Measurements from ENCODE around the gene ALDH1A1.
"Not testable (repeated sequence)": the region's sequence is repeated elsewhere in the genome, so short reads cannot be mapped to it uniquely, and the experiment has no call there.

The ALDH1A1 gene

DNA sequence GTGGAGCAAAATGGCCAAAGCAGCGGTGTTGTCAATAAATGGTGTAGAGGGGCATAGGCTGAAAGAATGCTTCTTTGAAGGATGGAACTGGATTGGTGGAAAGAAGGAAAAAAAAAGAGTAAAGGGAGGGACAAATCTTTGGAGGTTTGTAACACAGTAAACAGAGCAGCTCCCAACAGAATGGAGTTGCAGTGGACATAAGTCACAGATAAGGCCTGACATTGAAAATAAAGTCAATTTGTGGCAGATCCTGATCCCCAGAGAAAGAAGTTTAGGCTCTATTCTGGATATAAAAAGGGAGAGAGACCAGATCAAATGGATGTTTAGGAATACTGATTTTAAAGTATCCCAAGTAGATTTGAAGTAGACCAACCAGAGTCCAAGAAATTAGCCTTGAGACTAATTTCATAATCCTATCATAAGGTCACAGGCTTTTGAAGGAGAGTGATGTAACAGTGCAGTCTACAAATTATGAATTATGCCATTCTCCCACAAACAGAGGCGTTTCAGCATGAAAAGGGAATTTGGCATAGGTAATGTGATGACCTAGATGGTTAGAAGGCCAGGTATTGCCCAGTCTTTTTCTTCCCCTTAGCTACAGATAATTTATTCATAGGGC, 8.9 kb downstream of the ALDH1A1 start:
- DNase-seq = no peak

DNA sequence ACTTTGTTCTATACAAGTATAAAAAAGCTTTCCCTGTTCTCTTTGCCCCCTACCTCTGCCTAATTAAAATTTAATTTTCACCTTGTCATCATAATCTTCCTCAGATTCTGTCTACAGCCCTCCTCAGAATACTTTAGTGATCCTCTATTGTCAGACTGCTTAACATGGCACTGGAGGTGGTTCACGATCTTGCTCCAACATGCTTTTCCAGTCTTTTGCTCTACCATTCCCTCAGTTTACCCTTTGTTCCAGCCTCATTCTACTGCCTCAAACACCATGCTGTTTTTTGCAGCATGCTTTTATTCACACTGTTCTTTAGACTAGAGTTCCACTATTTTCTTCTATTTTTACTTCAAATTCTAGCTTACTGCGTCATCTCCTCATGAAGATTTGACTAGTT, 10.4 kb downstream of the ALDH1A1 start:
- DNase-seq = no peak

DNA sequence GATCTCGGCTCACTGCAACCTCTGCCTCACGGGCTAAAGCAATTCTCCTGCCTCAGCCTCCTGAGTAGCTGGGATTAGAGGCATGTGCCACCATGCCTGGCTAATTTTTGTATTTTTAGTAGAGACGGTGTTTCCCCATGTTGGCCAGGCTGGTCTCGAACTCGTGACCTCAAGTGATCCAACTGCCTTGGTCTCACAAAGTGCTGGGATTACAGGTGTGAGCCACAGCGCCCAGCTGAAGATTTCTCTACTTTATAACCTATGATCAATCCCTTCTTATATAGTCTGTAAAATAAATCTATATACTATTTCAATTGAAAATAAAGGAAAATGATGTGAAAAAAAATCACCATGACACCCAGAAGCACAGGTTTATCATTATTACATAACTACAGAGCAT, 13.3 kb downstream of the ALDH1A1 start:
- DNase-seq = not testable (repeated sequence)

DNA sequence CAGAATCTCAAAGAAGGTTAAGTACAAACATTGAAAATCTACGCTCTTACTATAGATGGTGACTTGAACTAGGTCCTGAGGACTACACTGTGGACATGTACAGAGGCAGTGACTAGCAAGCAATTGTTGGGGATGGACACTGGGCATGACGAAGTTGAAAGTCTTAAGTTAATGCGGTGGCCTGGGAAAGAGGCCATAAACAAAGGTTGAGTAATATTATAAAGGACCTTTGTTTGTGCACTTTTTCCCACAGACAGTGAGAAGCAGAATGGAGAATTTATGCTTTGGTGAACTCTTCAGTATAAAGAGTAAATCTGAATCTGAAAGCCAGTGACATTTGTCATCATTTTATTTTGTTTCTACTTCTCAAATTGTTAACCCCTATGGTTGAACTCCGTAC, 15.3 kb downstream of the ALDH1A1 start:
- no peak for DNase-seq

DNA sequence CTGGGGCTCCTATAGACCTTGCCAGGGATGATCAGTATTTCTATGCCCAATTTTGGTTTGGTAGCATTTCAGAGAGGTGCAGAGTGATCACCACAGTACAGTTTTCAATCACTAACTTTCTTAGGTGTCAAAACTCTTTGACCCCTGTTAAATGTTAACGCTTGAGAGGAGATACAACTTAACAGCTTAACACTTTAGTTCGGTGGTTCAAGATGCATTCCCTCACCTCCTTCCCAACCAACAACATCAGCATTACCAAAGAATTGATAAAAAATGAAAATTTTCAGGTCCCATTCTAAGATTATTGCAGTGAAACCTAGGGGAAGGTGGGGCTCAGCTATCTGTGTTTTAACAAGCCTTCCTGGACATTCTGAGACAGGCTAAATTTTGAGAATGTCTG, 16.2 kb downstream of the ALDH1A1 start:
- DNase-seq = no peak

DNA sequence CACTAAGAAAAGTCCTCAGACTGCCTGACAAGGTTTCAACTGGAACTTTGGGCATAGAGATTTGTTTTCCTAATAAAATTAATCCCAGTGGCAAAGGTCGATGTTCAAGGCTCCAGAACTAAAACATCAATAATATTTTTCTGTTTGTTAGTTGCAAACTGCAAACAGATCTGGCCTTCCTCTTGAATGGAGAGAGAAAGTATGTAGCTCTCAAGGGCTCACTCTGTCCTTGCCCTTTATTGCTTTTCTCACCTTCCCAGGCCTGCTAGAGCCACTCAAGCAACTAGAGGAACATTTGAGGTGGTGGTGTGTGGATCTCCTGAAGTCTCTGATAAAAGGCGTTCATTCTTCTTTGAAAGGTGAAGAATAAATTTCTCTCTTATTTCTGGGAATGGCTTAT, 16.6 kb downstream of the ALDH1A1 start:
- DNase-seq = no peak

DNA sequence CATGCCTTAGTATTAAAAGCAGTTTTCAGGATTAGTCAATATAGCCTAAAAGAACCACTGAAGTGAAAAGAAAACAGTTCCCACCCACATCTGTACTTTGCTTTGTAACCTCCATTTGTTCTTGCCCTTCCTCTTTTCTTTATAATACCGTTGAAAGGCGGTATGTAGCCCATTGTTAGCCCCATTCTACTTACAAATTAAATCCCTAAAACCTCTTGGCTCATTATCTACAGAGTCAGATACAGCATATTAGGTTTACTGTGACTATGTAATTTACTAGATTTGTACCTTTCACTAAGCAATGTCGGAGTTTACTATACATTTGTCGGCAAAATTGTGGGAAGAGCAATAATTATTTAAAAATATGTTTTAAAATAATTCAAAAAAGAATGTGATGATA, 17.3 kb downstream of the ALDH1A1 start:
- DNase-seq = no peak

DNA sequence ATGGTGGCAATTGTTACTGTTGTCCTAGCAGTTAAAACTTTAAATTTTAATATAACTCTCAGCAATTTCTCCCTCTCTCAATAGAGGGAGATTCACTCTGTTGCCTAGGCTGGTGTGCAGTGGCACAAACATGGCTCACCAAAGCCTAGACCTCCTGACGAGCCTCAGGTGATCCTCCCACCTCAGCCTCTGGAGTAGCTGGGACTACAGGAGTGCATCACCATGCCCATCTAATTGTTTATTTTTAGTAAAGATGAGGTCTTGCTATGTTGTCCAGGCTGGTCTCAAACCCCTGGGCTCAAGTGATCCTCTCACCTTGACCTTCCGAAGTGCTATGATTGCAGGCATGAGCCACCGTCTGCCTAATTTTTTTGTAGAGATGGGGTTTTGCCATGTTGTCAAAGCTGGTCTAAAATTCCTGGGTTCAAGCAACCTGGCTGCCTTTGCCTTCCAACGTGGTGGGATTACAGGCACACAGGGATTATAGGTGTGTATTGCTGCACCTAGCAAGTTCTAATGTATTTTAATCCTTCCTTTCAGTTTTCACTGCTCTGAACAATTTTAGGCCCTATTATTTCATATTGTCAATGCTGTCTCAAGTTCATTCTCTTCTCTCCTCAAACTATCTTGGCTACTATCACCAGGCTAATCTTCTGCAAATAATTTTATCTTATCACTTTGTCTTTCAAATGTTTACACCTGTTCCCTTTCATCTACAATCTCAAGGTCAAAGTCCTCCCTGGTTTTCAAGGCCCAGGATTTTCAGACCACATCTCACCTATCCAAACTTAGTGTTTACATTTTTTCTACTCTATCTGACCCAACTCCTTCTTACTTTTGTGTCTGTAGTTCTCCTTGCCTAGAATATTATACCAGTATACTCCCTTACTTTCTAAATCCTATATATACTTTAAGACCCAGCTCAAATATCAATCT, 18.9 kb downstream of the ALDH1A1 start:
- DNase-seq = no peak

DNA sequence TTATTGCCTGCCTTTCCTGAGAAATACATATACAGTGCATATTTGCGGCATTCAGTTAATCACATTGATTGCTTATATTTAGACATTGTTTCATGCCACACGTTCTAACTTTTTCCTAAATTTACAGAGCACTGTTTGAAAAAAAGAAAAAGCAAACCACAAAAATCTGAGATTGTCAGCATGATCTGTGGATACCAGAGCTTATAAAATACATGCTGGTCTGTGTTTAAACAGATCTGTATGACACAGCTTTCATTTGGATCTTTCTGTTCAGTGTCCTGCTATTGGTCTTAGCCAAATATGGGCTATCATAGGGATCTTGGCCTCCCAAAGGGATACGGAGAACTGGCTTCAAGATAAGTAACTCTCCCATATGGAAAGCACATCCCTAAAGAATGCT, 20.2 kb downstream of the ALDH1A1 start:
- DNase-seq = no peak

DNA sequence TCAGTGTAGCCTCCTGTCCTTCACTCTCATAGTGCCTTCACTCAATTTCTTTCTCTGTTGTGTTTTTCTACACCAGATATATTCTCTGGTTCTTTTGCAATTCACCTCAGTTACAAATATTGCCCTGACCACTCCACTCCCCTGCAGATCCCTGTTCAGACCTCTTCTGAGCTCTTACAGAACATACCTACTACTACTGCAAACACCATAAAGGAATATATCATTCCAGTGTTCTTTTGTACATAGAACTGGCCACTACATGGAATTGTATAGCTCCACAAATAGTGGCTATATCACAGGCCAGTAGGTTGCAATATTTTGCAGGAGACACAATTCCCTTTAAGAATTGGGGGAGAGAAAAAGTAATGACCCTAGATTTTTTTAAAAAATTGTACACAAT, 21.0 kb downstream of the ALDH1A1 start:
- no peak for DNase-seq

DNA sequence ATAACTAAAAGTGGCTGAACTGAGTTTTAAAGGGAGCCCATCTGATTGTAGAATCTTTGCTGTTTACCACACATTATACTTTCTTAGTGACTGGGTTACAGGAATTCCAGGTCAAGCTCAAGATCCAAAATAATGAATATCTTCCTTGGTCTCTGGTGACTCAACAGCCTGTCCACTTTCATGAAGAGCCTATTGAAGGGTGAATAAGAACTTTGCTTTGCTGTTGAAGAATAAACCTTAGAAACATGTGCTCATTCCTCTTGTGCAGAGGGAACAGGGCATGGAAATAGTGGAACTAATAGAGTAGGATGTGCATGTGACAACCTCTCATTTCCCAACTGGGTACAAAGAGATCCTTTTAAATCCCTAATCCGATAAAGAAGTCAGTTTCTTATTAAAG, 21.4 kb downstream of the ALDH1A1 start:
- DNase-seq = no peak

DNA sequence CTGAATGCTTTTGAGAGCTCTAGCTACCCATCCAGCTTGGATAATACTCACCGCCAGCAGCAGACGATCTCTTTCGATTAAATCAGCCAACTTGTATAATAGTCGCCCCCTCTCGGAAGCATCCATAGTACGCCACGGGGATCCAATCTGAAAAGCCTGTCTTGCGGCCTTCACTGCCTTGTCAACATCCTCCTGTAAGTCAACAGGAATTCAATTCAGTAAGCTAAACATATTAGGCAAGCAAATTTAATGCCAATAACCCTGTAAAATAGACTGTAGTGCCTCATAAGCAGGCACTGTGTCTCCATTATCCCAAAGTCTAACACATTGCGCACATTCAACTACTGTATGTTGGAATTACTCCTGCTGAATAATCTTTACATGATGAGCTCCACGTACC, 22.0 kb downstream of the ALDH1A1 start:
- DNase-seq = no peak

DNA sequence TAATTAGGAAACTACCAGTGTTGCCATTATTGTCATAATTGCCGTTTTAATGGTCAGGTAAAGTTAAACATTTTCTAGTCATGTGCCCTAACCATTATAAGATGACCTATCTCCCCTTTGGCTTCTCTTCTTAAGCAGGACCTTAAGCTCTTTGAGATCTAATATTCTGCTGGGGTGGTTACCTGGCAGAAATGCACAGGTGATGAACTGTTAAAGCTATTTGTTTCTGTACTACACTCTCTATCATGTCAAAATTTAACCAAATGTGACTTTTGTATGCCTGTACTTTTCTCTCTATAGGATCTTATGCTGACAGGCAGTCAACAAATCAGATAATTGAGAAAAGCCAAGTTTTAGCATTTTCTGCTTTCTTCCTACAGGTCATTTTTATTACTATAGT, 23.3 kb downstream of the ALDH1A1 start:
- no peak for DNase-seq

DNA sequence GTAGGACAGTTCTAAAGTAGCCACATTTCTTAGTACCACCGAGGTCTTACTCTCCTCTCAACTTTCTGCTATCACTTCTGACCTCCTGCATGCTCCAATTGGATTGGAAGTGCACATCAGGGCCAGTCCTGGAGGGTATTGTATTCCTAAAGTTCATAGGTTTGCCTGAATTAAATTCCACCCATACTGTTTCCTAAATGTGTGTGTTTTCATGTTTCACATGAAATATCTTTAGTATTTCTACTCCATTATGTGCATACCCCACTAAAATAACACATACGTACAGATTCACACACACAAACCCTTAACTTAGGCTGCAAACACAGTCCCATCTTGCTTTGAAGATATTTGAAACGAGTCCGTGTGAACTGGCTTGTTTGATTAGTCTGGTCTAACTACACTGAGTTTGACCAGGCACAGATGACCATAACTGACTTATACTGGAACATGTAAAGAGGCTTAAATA, 24.8 kb downstream of the ALDH1A1 start:
- DNase-seq = no peak

DNA sequence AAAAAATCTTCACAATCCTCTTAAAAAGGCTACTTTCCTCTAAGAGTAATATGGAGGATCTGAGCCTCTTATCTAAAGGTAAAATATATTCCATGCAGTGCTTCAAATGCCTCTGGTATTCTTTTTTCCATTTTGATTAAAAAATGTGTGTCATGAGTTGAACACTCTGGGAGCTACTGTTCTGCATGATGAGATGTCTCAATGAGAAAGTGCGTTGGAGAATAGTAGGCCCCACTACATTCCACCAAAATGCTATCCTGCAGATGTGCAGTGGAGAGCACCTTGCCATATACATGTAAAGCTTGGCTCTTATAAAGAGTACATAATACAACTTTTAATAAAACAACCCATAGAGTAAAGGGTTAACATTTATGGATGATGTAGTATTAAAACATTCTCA, 26.3 kb downstream of the ALDH1A1 start:
- DNase-seq = no peak

DNA sequence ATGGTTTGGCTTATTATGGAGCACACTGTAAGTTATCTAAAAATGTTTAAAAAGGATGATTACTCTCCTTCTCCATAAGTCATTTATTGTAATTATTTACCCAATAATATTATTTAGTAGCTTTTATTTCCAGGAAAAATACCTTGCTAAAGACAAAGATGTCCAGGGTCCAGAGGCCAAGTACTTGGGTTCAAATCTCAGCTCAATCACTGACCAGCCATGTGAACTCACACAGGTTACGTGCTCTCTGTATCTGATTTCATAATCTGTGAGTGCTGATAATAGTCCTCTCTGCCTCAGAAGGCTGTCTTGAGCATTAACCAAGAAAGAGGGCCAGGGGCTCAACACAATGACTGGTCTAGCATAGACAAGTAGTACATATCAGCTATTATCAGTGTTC, 27.0 kb downstream of the ALDH1A1 start:
- DNase-seq = no peak

DNA sequence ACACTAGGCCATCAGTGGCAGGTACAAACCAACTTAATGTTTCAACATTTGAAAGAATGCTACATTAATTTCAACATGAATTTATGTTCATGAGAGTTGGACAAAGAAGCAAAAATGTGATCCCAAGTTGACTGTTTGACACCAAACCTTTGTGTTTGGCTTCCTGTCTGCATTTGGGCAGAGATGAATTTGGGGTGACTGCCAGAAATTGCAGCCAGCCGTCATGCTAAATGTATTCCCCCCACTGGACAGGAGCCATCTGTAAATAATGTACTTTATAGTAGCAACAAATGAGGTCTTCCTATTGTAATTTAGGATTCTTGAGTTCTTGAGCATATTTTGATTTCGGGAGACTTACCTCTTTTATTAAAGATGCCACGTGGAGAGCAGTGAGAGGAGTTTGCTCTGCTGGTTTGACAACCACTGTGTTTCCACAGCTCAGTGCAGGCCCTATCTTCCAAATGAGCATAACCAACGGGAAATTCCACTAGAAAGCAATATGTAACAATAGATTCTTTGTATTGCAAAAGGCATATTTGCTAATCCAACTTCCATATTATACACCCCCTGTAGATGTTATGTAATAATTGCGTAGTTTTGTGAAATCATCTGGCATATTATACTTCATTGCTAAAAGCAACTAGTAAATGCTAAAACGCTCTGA, 27.6 kb downstream of the ALDH1A1 start:
- no peak for DNase-seq

DNA sequence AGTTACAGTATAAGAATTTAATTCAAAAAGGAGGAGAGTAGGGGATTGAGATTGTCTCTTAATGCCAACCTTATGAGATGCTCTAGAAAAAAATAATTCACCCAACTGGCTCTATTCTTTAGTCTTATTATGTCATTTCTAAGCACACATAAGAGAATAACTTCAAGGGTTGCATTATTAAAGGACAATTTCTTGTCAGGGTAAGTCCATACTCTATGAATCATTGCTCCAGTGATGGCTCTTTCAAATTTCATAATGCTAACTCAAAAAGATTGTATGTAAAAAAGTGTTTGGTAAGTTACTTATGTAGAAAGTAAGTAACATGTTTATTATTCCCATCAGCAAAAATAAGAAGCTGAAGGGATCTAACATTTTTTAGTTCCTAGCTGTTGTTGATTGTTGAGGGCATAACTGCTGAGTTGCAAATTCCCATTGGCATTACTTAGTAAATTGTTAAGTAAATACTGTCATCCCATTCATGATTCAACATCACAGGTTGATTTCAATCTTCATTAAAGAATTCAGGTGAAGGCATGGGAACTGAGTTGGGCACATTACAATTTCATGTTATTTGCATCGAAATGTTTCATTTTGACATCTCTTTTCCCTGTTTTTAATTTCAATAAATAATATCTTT, 28.6 kb downstream of the ALDH1A1 start:
- no peak for DNase-seq

DNA sequence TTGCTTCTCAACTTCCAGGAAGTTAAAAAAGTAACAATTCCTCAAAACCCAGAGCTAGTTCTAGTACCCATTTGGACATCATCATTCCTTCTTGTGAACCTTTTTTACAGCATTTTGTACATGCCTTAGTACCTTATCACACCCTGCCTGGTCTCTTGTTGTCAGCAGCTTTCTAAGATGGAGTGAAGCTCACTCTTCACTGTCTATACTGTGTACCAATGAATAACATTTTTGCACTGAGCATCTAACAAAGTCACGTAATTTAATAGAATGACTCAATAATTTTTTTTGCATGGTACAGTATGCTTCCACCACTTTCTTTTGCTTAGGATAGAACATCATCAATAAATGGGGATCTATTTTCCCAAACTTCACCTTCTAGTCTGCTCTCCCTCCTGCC, 29.8 kb downstream of the ALDH1A1 start:
- DNase-seq = no peak

DNA sequence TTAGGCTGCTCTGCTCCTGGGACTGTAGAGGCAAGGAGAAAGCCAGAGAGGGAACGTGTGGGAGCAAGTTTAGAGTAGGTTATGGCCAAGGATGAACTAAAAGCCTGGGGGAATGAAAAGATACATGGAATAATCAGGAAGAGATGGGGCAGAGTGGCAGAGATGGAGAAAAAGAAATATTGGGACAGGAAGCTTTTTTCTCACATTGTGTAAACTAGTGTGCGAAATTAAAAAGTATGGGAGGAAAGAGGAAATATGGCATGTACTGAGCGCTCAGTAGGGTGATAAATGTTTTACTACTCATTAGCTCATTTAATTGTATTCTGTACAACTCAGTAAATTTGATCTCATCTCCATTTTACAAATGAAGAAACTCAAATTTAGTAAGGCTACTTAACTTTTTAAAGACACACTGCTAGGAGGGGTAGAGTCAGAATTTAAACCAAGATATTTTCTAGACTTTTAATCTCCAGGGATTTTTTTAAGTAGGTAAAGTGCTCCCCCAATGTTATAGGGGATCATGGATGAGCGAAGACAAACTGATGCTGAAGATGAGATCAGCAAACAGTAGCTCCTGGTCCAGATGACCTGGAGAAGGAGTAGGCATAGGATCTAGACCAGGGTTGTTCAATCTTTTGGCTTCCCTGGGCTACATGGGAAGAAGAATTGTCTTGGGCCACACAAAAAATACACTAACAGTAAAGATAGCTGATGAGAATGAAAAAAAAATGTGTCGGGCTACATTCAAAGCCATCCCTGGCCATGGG, 30.8 kb downstream of the ALDH1A1 start:
- no peak for DNase-seq

DNA sequence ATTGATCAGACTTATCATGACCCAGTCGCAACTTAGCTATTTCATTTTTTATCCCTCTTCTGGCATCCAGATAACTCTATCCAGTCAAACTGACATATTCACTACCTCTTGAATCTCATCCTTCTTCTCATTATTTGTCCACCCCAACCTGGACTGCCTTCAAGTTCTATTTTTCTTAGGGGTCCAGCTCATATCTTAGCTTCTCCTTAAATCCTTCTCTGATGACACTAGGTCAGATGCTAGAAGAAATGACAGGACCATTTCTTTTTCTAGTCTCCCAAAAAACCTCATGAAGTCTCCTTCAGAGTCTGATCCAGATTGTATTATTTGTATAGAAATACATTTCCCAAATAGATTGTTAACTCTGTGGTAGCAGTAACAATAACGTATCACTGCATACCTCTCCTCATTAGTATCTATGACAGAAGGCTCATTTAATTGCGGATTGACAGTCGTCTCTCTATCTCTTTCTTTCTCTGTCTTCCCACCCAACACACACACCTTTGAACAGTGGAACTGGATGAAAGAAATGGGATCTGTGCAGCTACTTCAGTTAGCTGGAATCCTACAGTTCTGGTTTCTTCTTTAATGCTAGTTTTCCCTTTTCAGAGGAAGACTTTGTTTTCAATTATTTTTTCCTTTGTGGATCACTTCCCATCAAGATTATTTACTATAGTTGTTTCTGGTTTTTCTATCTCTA, 33.5 kb downstream of the ALDH1A1 start:
- DNase-seq = no peak
